ENCODE results near the gene TTC9B. TPM values are rescaled to one million over a fixed set of nuclear protein-coding genes. Genes with fewer than 3 reads are reported as not detected.
"Not testable (repeated sequence)": the region's sequence is repeated elsewhere in the genome, so short reads cannot be mapped to it uniquely, and the experiment has no call there.

TTC9B gene
- total RNA-seq, 4 donors from 2014 or later = not detected

- intact Hi-C loops (cut with DNase I) = loop anchor here (5.0 kb wide), 1 partner anchor 422 kb away; no protein-coding TSS in a partner anchor
- TF ChIP-seq POLR2AphosphoS5 (IDR thresholded peaks at IDR 0.05) (no peak), CTCF (IDR thresholded peaks at IDR 0.05) (no peak), EP300 (IDR thresholded peaks at IDR 0.05) (no peak), POLR2A (IDR thresholded peaks at IDR 0.05; ENCODE audit: low read depth) (no peak)
- Histone ChIP-seq H3K36me3 (no peaks in the 10 kb centered on the region), H3K9me3 (no peaks in the 10 kb centered on the region), H3K4me3 (no peak overlapping the region), H3K27ac (replicated peaks in 1 of 4) (no peak overlapping the region), H3K27me3 (peaks cover 10 to 87% (median 51%) of the 10 kb centered on the region in 4 donors), H3K4me1 (peaks cover 6 to 31% (median 26%) of the 10 kb centered on the region in 4 donors)
- DNase-seq (ENCODE audit: extremely low spot score) = no peak
- 38% methylated on average over 8 of the region's 8 CpGs for WGBS
These were observed 1.6 kb upstream of the TTC9B start for GRCh38 chr19:40219721-40220276.

DNA sequence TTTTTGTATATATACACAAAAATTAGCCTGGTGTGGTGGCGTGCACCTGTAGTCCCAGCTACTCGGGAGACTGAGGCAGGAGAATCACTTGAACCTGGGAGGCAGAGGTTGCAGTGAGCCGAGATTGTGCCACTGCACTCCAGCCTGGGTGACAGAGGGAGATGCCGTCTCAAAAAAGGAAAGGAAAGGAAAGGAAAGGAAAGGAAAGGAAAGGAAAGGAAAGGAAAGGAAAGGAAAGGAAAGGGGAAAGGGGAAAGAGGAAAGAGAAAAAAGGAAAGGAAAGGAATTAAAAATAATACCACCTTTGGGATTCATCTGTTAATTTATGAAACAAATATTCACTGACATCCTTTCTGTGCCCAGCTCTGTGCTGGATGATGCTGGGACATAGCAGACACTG lies 845 bp upstream of the TTC9B start:
- H3K27me3 ChIP-seq = peaks cover 10 to 79% (median 47%) of the 10 kb centered on the region in 4 donors
- DNase-seq (ENCODE audit: extremely low spot score); intact Hi-C loops (cut with DNase I); H3K4me3 ChIP-seq; H3K27ac ChIP-seq (replicated peaks in 1 of 4); H3K36me3 ChIP-seq; H3K9me3 ChIP-seq: not testable (repeated sequence)
- peaks cover 6 to 31% (median 26%) of the 10 kb centered on the region in 4 donors for H3K4me1 ChIP-seq
- WGBS = 88% methylated on average over 4 of the region's 4 CpGs

GRCh38 chr19:40217027-40217810 lies 965 bp downstream of the TTC9B start:
- Histone ChIP-seq H3K27ac (replicated peaks in 1 of 4) (no peak overlapping the region), H3K4me3 (no peak overlapping the region), H3K36me3 (peaks cover 0 to 10% (median 5%) of the 10 kb centered on the region in 4 donors), H3K9me3 (no peaks in the 10 kb centered on the region), H3K27me3 (peaks cover 10 to 61% (median 34%) of the 10 kb centered on the region in 4 donors), H3K4me1 (peaks cover 6 to 20% (median 17%) of the 10 kb centered on the region in 4 donors)
- intact Hi-C loops (cut with DNase I) = no loop called here
- no peak for DNase-seq (ENCODE audit: extremely low spot score)
- 10% methylated on average over 20 of the region's 54 CpGs for WGBS
- TF ChIP-seq POLR2A (IDR thresholded peaks at IDR 0.05; ENCODE audit: low read depth) (no peak), CTCF (IDR thresholded peaks at IDR 0.05) (peak in 1 of 3 experiments; percentile 29)

DNA sequence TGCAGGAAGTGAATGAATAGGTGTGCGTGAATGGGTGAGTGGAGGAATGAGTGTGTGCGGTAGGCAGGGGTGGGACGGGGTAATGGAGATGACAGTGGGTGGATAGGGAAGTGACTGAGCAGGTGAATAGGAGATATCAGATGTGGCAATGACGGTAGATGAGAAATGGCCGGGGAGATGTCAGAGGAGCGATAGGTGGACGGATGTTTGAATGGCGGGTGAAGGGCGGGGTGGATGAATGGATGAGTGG lies 1.5 kb downstream of the TTC9B start:
- TF ChIP-seq CTCF (IDR thresholded peaks at IDR 0.05) (no peak), EP300 (IDR thresholded peaks at IDR 0.05) (no peak), POLR2AphosphoS5 (IDR thresholded peaks at IDR 0.05) (no peak), POLR2A (IDR thresholded peaks at IDR 0.05; ENCODE audit: low read depth) (no peak)
- Histone ChIP-seq H3K4me3 (no peak overlapping the region), H3K27me3 (peaks cover 10 to 59% (median 34%) of the 10 kb centered on the region in 4 donors), H3K4me1 (peaks cover 6 to 20% (median 16%) of the 10 kb centered on the region in 4 donors), H3K9me3 (no peaks in the 10 kb centered on the region), H3K27ac (replicated peaks in 1 of 4) (no peak overlapping the region), H3K36me3 (peaks cover 0 to 15% (median 10%) of the 10 kb centered on the region in 4 donors)
- 33% methylated on average over 9 of the region's 9 CpGs for WGBS
- DNase-seq (ENCODE audit: extremely low spot score) = no peak
- intact Hi-C loops (cut with DNase I) = no loop called here

DNA sequence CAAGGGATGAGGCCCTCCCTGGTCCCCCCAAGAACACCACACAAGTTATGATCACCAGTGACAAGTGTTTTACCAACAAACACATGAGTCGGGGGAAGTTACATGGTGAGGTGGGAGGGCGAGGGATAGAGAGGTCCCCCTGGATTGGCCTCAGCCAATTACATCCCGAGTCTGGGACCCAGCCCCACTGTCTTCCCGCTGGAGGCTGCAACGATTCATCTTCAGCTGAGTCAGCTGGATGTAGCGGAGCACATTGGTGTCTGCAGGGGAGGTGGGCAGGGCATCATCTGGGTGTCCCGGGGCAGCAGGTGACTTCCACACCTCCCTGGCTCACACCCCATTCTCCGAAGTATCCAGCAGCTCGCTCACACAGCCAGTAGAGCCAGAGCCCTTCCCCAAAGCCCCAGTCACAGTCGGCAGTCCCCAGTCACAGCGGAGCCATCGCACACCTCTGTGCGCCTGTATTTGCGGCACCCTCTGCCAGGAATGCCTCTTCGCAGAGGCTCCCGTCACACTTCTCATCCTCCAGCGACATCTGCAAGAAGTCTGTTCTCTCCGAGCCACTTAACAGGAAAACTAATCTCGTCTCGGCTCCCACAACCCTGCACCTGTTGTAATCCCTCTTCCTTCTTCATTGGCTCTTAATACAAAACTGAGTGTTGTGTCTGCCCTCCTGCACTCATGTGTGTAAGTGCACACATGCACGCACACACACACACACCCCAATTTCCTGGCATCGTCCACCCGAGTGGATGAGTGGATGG lies 2.0 kb downstream of the TTC9B start:
- peaks cover 6 to 20% (median 16%) of the 10 kb centered on the region in 4 donors for H3K4me1 ChIP-seq
- intact Hi-C loops (cut with DNase I) = no loop called here
- H3K27ac ChIP-seq (replicated peaks in 1 of 4) = no peak overlapping the region
- DNase-seq (ENCODE audit: extremely low spot score) = no peak
- no peak overlapping the region for H3K4me3 ChIP-seq
- H3K36me3 ChIP-seq = peaks cover 3 to 19% (median 15%) of the 10 kb centered on the region in 4 donors
- WGBS = 46% methylated on average over 18 of the region's 23 CpGs
- no peak for TF ChIP-seq EP300 (IDR thresholded peaks at IDR 0.05)
- TF ChIP-seq POLR2AphosphoS5 (IDR thresholded peaks at IDR 0.05) = no peak
- TF ChIP-seq POLR2A (IDR thresholded peaks at IDR 0.05; ENCODE audit: low read depth) = no peak
- no peak for TF ChIP-seq CTCF (IDR thresholded peaks at IDR 0.05)
- H3K9me3 ChIP-seq = no peaks in the 10 kb centered on the region
- peaks cover 10 to 56% (median 34%) of the 10 kb centered on the region in 4 donors for H3K27me3 ChIP-seq
